ENCODE measurements around the gene SP3.

GRCh38 chr2:173997753-173998152 is 32.6 kb upstream of the SP3 start:
- no peak for TF ChIP-seq CTCF (conservative IDR thresholded peaks at IDR 0.05 in 1 of 2, IDR thresholded peaks at IDR 0.05 in 1 of 2; ENCODE audit: extremely low read depth in 1 of 2, insufficient read depth in 1 of 2, low read depth in 1 of 2, low read length in 2 of 2)
- TF ChIP-seq EZH2 (IDR thresholded peaks at IDR 0.05; ENCODE audit: borderline replicate concordance, low read length), result no peak

All from mammary epithelial cell (primary cell).